SK-N-SH treated with all-trans-retinoic acid at 6 μM for 48 hours (cell line): ENCODE measurements around the gene USB1.

Experiments
- CREB5 ChIP-seq: fragments of 250-450 bp; sonication (Bioruptor Pico); IDR thresholded peaks from 2 replicates; pipeline ENCODE4 v1.5.1; 2020; ENCODE audit warnings: low read depth, mild to moderate bottlenecking, moderate library complexity
- GLIS3 ChIP-seq: fragments of 250-450 bp; sonication (Bioruptor Pico); IDR thresholded peaks from 2 replicates; pipeline ENCODE4 v1.5.0; 2020; ENCODE audit warnings: mild to moderate bottlenecking, moderate library complexity
- PPARA ChIP-seq: fragments of 250-450 bp; sonication (Bioruptor Pico); IDR thresholded peaks from 2 replicates; pipeline ENCODE4 v1.5.0; 2020; ENCODE audit warnings: mild to moderate bottlenecking, borderline replicate concordance
- TOX ChIP-seq: fragments of 250-450 bp; sonication (Bioruptor Pico); IDR thresholded peaks from 2 replicates; pipeline ENCODE4 v1.8.0; 2021; ENCODE audit warnings: mild to moderate bottlenecking, moderate library complexity, borderline replicate concordance
- ZC3H10 ChIP-seq: fragments of 250-450 bp; sonication (Bioruptor Pico); IDR thresholded peaks from 2 replicates; pipeline ENCODE4 v1.5.1; 2021; ENCODE audit warnings: mild to moderate bottlenecking, moderate library complexity
- ZFP3 ChIP-seq: fragments of 250-450 bp; sonication (Bioruptor Pico); IDR thresholded peaks from 2 replicates; pipeline ENCODE4 v1.5.0; 2020; ENCODE audit warnings: mild to moderate bottlenecking, moderate library complexity
- ZFP30 ChIP-seq: fragments of 450-650 bp; formaldehyde crosslinking; IDR thresholded peaks from 2 replicates; pipeline ENCODE4 v1.5.0; 2022; ENCODE audit warnings: mild to moderate bottlenecking, moderate library complexity
- ZNF565 ChIP-seq: fragments of 450-650 bp; formaldehyde crosslinking; conservative IDR thresholded peaks from 2 replicates; pipeline ENCODE4 v1.5.0; 2020; ENCODE audit warnings: low read depth, mild to moderate bottlenecking, moderate library complexity
- TF ChIP-seq, protein P1 (sequence below): fragments of 250-450 bp; sonication (Bioruptor Pico); IDR thresholded peaks from 2 replicates; pipeline ENCODE4 v1.8.0; 2020; ENCODE audit warnings: mild to moderate bottlenecking, moderate library complexity, borderline replicate concordance
- TF ChIP-seq, protein P2 (sequence below): fragments of 250-450 bp; sonication (Bioruptor Pico); IDR thresholded peaks from 2 replicates; pipeline ENCODE4 v1.8.0; 2021; ENCODE audit warnings: low read depth, mild to moderate bottlenecking, moderate library complexity, borderline replicate concordance

DNA sequence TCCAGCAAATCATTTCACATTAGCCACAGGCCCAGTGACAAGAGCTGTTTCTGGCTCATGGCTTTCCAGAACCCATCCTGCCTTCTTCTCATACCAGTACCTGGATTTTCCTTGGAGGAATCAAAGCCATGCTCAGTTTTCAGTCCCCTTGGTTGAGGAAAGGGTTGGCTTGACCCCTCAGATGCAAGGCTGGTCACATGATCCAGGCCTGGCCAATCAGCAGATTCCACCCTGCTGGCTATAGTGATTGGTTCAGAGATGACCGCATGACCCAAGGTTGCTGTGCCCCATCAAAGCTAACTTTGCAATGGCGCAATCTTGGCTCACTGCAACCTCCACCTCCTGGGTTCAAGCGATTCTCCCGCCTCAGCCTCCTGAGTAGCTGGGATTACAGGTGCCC lies 69.4 kb downstream of the USB1 start:
- TF ChIP-seq, protein P1, sequence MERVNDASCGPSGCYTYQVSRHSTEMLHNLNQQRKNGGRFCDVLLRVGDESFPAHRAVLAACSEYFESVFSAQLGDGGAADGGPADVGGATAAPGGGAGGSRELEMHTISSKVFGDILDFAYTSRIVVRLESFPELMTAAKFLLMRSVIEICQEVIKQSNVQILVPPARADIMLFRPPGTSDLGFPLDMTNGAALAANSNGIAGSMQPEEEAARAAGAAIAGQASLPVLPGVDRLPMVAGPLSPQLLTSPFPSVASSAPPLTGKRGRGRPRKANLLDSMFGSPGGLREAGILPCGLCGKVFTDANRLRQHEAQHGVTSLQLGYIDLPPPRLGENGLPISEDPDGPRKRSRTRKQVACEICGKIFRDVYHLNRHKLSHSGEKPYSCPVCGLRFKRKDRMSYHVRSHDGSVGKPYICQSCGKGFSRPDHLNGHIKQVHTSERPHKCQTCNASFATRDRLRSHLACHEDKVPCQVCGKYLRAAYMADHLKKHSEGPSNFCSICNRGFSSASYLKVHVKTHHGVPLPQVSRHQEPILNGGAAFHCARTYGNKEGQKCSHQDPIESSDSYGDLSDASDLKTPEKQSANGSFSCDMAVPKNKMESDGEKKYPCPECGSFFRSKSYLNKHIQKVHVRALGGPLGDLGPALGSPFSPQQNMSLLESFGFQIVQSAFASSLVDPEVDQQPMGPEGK (CRISPR knock-in tag), result no peak
- no peak for TF ChIP-seq TOX (CRISPR knock-in tag)
- TF ChIP-seq ZNF565 (CRISPR knock-in tag), result no peak
- TF ChIP-seq GLIS3, result no peak
- no peak for TF ChIP-seq ZFP30
- TF ChIP-seq CREB5 (CRISPR knock-in tag), result no peak
- no peak for TF ChIP-seq ZFP3 (CRISPR knock-in tag)
- no peak for TF ChIP-seq PPARA (CRISPR knock-in tag)
- TF ChIP-seq ZC3H10, result no peak
- TF ChIP-seq, protein P2, sequence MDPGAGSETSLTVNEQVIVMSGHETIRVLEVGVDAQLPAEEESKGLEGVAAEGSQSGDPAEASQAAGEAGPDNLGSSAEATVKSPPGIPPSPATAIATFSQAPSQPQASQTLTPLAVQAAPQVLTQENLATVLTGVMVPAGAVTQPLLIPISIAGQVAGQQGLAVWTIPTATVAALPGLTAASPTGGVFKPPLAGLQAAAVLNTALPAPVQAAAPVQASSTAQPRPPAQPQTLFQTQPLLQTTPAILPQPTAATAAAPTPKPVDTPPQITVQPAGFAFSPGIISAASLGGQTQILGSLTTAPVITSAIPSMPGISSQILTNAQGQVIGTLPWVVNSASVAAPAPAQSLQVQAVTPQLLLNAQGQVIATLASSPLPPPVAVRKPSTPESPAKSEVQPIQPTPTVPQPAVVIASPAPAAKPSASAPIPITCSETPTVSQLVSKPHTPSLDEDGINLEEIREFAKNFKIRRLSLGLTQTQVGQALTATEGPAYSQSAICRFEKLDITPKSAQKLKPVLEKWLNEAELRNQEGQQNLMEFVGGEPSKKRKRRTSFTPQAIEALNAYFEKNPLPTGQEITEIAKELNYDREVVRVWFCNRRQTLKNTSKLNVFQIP, result no peak
